KOPT-K1 (cell line): ENCODE results near the gene XCR1.

Experiments
- H3K27ac ChIP-seq: fragments of 200-600 bp; sonication (generic); 2 replicates; pipeline ENCODE4 v1.5.1; 2016; ENCODE audit warnings: antibody characterized with exemption, mild to moderate bottlenecking, low read depth, low read length; ENCODE audit not compliant: poor library complexity, severe bottlenecking
- H3K36me3 ChIP-seq: fragments of 200-600 bp; sonication (generic); 2 replicates; pipeline ENCODE4 v1.5.1; 2017; ENCODE audit warnings: antibody characterized with exemption, mild to moderate bottlenecking, low read length, moderate library complexity; ENCODE audit not compliant: insufficient read depth
- H3K9me3 ChIP-seq: fragments of 200-600 bp; sonication (generic); 2 replicates; pipeline ENCODE4 v1.5.1; 2017; ENCODE audit warnings: antibody characterized with exemption, low read length, mild to moderate bottlenecking; ENCODE audit not compliant: insufficient read depth, poor library complexity, severe bottlenecking

The XCR1 gene

GRCh38 chr3:46027021-46027705 lies at the start of gene XCR1:
Gene XCR1, minus strand, starts transcription at chr3:46027483. Its CDS starts 5,536 bp downstream, at chr3:46021947.
- Histone ChIP-seq H3K27ac (no peak within 1 kb of the TSS), H3K9me3 (peaks cover 48% of the 10 kb centered on the region), H3K36me3 (no peaks in the 10 kb centered on the region)

- Histone ChIP-seq H3K27ac (no peak overlapping the region), H3K9me3 (no peaks in the 10 kb centered on the region), H3K36me3 (no peaks in the 10 kb centered on the region)
These were observed 49.3 kb upstream of the XCR1 start for GRCh38 chr3:46076606-46077005.

- H3K9me3 ChIP-seq: no peaks in the 10 kb centered on the region
- H3K36me3 ChIP-seq: no peaks in the 10 kb centered on the region
- no peak overlapping the region for H3K27ac ChIP-seq
These were observed 48.5 kb upstream of the XCR1 start for GRCh38 chr3:46075816-46076215.

GRCh38 chr3:46071222-46071858 lies 44.1 kb upstream of the XCR1 start:
- no peak overlapping the region for H3K27ac ChIP-seq

DNA sequence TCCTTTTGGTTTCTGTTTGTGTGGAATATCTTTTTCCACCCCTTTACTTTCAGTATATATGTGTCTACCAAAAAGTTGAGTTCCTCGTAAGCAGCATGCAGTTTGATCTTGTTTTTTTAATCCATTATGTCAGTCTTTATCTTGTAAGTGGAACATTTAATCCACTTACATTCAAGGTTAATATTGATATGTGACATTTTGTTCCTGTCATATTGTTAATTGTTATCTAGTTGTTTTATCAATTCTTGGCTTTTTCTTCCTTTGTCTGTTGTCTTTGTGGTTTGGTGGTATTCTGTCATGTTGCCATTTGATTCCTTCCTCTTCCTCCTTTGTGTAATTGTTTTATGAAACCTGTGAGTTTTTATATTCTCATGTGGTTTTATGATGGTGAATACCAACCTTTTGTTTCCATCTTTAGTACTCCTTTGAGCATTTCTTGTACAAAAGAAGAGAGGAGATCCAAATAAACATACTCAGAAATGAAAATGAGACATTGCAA lies 43.4 kb upstream of the XCR1 start:
- no peak overlapping the region for H3K27ac ChIP-seq
- H3K36me3 ChIP-seq: no peaks in the 10 kb centered on the region
- H3K9me3 ChIP-seq: no peaks in the 10 kb centered on the region

More at GRCh38 chr3:46071222-46071858, 44.1 kb upstream of the XCR1 start:
- no peaks in the 10 kb centered on the region for H3K9me3 ChIP-seq
- H3K36me3 ChIP-seq: no peaks in the 10 kb centered on the region

DNA sequence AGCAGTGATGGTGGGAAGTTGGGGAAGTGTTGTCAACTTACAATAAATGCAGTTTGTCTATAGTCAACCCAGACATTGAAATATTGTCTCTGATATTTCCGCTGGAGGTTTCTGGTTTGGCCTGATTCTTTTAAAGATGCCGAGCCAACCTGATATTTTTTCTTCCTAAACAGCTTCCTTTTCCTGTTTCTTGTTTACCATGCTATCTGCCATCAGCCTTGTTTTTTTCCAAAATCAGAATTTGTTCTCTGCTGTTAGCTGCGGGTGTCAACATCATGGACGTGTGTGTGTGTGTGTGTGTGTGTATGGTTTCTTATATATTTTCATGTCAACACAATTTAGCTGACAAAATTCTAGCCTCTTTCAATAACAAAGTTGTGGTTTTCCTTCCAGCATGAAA lies 41.2 kb upstream of the XCR1 start:
- Histone ChIP-seq H3K9me3 (no peaks in the 10 kb centered on the region), H3K36me3 (no peaks in the 10 kb centered on the region), H3K27ac (no peak overlapping the region)

- Histone ChIP-seq H3K9me3 (no peaks in the 10 kb centered on the region), H3K27ac (no peak overlapping the region), H3K36me3 (no peaks in the 10 kb centered on the region)
These were observed 40.1 kb upstream of the XCR1 start for GRCh38 chr3:46067401-46067800.

DNA sequence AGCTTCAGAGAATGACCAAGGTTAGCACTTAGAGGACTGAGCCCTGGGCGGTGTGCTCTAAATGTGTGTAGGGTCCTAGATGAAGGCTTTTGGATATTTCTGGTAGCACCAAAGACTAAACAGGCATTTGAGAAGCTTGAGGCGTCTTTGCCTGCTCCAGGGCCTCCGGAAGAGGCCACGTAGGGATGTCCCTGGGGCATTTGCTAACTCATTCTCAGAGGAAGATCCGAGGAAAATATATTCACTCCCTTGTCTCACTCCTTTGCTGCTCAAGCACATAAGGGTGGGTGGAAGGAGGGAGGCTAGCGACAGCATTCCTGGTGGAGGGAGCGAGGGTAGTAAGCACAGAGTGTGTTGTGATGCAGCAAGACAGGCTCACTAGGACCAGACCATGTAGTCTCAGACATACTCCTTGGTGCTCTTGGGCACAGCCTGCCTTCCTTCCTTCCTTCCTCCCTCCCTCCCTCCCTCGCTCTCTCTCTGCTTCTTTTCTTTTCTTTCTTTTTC lies 38.5 kb upstream of the XCR1 start:
- Histone ChIP-seq H3K36me3 (no peaks in the 10 kb centered on the region), H3K9me3 (no peaks in the 10 kb centered on the region), H3K27ac (peak overlapping the region; percentile 28)

GRCh38 chr3:46065294-46065705 lies 38.0 kb upstream of the XCR1 start:
- Histone ChIP-seq H3K9me3 (no peaks in the 10 kb centered on the region), H3K27ac (peak overlapping the region; percentile 28), H3K36me3 (no peaks in the 10 kb centered on the region)

DNA sequence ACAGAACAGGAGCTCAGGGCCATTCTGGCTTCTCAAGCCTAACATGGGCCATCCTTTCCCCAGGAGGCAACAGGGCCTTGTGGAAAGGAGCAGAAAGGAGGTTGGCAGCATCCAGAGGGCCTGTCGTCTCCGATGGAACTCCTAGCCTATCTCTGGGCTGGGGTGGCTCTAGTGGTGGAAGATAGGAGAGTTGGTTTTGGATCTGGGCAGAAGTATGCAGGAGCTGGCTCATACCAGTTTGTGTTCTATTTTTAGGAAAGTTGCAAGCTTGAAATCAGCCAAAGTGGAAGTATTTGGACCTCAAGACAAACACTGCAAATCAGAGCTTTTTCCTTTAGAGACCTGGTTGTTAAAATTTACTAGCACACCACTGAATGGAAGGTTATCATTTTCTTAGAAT lies 35.4 kb upstream of the XCR1 start:
- Histone ChIP-seq H3K36me3 (no peaks in the 10 kb centered on the region), H3K27ac (no peak overlapping the region), H3K9me3 (no peaks in the 10 kb centered on the region)

DNA sequence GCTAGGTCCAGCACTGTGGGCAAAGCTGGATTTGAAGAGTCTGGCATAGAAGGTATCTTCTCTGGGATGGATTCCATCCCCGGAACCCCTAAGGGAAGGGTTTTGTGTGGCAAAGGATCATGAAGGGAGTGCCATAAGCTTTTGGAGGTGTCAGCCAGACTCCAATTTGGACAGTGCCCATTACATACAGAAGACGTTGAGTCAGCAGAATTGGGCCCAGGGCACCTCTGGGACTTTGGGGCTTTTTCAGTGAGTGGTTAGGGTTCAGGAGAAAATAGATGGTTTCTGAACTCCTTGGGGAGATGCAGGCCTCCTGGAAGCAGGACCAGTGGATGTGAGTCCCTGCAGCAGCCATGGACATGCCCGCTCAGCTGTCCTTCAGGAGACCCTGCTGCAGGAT lies 34.6 kb upstream of the XCR1 start:
- no peaks in the 10 kb centered on the region for H3K36me3 ChIP-seq
- no peak overlapping the region for H3K27ac ChIP-seq
- H3K9me3 ChIP-seq: no peaks in the 10 kb centered on the region

DNA sequence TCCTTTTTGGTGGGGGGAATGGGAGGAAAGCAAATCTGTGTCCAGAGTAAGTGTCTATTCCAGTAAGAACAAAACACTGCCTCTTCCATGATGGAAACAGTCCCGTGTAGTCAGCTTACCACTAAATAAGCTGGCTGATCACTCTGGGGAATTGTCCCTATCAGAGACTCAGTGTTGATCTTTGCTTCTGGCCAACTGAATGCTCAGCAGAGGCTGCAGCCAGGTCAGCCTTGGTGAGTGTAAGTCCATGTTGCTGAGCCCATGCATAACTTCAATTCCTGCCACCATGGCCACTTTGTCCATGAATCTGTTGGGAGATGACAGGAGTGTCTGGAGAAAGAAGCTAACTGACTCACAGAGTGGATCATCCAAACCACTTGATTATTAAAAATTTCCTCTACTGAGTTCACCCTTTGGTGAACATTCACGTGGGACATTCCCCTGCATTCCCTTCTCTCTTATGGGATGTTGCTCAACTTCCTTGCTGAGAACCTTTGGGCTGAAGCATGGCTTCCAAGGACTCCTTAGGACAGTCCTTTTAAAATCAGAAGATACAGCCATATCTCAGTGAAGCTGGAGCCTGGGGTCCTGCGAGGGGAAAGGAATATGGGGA lies 33.9 kb upstream of the XCR1 start:
- no peaks in the 10 kb centered on the region for H3K9me3 ChIP-seq
- no peak overlapping the region for H3K27ac ChIP-seq
- no peaks in the 10 kb centered on the region for H3K36me3 ChIP-seq

GRCh38 chr3:46060551-46060950 lies 33.3 kb upstream of the XCR1 start:
- no peak overlapping the region for H3K27ac ChIP-seq
- no peaks in the 10 kb centered on the region for H3K36me3 ChIP-seq
- H3K9me3 ChIP-seq: no peaks in the 10 kb centered on the region

DNA sequence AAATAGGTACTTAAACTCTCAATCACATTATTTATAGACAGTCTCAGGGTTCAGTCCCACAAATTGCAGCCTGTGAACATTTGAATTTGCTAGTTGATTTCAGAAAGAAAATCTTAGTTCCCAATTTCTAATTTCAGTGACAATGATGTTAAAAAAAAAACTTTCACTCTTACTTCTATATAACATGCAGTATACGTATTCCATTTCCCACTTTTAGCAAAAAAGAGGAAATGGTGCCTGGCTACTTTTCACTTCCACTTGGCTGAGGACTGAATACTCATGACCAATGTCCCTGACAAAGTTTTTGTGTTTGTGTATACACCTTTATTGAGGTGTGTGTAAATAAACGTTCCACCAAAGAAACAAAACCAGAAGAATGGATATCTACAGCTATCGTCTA lies 32.1 kb upstream of the XCR1 start:
- Histone ChIP-seq H3K36me3 (no peaks in the 10 kb centered on the region), H3K9me3 (no peaks in the 10 kb centered on the region), H3K27ac (no peak overlapping the region)

- H3K27ac ChIP-seq: no peak overlapping the region
- no peaks in the 10 kb centered on the region for H3K9me3 ChIP-seq
- H3K36me3 ChIP-seq: no peaks in the 10 kb centered on the region
These were observed 31.7 kb upstream of the XCR1 start for GRCh38 chr3:46058981-46059380.
